T-helper 22 cell (primary cell): ENCODE data around the gene IFNA14.
"Not testable (repeated sequence)": the region's sequence is repeated elsewhere in the genome, so short reads cannot be mapped to it uniquely, and the experiment has no call there.

ENCODE experiments used
- DNase-seq: peaks from one replicate; pipeline ENCODE4 v3.0.0-alpha.2; 2020; ENCODE audit warnings: low read depth

The IFNA14 gene

DNA sequence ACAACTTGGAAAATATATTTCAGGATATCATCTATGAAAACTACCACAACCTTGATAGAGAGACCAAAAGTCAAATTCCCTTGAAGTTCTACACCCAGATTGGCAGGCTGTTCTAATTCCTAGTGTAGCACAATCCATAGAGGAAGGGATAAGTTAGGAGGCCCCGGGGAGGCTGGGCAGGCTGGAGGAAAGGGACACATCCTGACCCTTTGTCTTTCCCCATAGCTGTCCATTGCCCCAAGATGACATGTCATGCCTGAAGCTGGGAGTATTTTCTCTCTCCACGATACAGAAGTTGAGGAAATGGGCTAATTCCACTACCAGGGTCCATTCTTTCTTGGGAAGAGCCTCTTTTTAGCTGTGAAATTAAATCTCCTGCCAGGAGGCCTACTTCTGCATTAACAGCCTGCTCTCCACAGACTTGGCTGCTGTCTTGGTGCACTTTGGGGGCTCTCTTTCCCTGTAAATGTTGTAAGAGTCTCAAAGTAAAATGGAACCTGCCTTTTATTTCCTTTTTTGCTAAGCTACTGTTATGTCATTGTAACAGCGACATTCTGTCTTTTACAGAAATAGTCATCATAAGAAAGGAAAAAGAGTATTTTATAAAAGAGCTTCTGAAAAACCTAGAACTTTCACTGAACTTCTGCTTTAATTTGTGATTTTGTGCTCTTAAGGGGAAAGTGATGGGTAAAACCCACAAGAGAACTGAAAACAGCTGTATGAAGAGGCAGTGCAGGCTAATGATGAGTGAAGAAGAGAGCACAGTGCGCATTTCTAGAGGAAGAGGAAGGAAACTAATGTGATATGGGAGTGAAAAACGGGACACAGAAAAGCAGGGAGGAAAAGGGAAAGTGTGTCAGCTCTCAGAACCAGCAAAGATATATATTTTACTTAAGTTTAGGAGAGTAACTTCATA is 26.1 kb downstream of the IFNA14 start:
- DNase-seq = not testable (repeated sequence)

DNA sequence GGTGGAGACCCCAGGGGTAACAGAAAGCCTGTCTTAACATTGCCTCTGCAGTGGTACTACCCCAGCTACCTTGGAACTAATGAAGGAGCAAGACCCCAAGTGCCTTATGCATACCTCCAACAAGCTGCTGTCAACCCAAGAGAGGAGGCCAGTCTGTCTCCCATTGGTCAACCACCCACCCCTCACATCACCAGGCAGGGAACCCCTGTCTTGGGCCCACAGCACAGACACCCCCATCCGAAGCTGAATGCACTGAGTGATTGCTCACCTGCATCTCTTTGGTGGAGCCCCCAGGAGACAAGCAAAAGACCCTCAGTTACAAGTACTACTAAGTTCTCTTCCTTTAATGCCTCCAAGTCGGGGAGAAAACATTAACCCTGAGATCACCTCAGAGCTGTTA is 27.6 kb downstream of the IFNA14 start:
- not testable (repeated sequence) for DNase-seq

DNA sequence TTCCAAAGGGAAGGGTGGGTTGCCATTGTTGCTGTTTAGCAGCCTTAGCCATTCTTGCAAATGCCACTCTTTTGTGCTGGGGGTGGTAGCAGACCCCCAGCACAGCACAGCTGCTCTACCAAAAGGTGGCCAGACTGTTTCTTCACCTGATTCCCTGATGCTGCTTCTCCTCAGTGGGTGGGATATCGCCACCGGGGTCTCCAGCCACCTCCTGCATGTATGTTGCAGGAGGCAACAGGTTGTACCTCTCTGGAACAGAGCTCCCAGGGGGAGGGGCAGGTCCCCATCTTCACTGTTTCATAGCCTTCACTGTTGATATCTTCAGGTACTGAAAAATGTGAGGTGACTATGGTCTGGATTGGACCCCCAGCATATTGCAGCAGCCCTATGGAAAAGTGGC is 29.0 kb downstream of the IFNA14 start:
- DNase-seq = not testable (repeated sequence)

DNA sequence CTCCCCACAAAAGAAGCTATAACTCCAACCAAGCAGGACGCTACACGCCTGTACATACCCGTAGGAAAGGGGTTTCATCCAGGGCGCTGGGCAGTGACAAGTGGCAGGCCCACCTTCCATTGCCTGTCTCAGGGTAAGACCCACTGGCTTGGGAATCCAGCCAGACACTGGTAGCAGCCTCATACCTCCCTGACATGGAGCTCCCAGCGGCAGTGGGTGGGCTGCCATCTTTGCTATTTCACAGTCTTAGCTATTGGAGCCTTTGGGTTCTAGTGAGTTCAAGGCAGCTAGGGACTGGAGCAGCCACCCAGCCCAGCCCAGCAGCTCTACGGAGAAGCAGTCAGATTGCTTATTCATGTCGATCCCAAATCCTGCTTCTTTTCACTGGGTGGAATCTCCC is 29.5 kb downstream of the IFNA14 start:
- no peak for DNase-seq

DNA sequence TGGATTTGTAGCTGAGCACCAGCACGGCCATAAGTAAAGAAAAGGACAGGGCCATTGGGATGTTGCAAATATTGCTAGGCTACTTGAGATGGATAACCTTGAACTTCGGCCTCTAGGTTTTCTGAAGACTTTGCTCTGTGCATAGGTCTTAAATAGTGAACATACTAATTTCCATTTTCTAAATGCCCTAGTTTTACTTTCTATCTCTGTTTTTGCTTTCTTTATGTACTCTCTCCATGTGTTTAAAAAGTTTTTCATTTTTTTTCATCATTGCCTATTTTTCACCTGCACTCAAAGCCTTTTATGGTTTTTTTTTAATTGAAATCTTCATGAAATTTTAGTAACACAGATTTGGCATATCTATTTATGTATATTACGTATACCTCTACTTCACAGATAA is 32.8 kb downstream of the IFNA14 start, which contains the start of gene IFNA10:
IFNA10 (minus strand) TSS at position 101 of the 400 bp plus-strand sequence; CDS start at position 55, 46 bp downstream.
- DNase-seq = not testable (repeated sequence)

DNA sequence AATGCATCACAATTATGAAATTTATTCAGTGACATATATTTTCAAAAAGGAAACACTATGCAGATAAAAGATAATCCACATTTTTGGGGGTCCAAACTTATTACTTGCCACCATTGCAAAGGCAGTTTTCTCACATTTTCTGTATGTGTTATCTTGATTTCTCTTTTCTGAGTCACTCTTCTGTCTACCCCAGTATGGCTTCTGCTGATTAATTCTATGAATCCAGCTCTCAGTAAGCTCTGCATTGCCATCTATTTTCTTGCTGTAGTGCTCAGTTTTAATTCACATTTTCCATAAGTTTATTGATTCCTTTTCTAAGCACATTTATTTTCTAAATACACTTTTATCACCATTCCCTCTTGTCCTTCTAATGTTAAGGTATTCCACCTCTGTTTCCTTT is 34.6 kb downstream of the IFNA14 start:
- no peak for DNase-seq

DNA sequence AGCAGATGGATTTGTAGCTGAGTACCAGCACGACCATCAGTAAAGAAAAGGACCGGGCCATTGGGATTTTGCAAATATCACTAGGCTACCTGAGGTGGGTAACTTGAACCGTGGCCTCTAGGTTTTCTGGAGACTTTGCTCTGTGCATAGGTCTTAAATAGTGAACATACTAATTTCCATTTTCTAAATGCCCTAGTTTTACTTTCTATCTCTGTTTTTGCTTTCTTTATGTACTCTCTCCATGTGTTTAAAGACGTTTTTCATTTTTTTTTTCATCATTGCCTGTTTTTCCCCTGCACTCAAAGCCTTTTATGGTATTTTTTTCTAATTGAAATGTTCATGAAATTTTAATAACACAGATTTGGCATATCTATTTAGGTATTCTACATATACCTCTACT is 37.7 kb downstream of the IFNA14 start, which contains the start of gene IFNA7:
IFNA7 (minus strand) TSS at position 101 of the 400 bp plus-strand sequence; CDS start at position 61, 40 bp downstream.
- not testable (repeated sequence) for DNase-seq

DNA sequence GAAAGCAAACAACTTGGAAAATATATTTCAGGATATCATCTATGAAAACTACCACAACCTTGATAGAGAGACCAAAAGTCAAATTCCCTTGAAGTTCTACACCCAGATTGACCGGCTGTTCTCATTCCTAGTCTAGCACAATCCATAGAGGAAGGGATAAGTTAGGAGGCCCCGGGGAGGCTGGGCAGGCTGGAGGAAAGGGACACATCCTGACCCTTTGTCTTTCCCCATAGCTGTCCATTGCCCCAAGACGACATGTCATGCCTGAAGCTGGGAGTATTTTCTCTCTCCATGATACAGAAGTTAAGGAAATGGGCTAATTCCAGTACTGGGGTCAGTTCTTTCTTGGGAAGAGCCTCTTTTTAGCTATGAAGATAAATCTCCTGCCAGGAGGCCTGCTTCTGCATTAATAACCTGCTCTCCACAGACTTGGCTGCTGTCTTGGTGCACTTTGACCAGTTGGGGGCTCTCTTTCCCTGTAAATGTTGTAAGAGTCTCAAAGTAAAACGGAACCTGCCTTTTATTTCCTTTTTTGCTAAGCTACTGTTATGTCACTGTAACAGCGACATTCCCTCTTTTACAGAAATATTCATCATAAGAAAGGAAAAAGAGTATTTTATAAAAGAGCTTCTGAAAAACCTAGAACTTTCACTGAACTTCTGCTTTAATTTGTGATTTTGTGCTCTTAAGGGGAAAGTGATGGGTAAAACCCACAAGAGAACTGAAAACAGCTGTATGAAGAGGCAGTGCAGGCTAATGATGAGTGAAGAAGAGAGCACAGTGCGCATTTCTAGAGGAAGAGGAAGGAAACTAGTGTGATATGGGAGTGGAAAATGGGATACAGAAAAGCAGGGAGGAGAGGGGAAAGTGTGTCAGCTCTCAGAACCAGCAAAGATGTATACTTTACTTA is 44.7 kb downstream of the IFNA14 start:
- DNase-seq = not testable (repeated sequence)
